Measurements from ENCODE around the gene OGA.
A peak's percentile ranks its signal among the peaks of the same experiment; 100 is the strongest.

Gene OGA

GRCh38 chr10:101816913-101817336 lies 1.3 kb downstream of the OGA start:
- Mint-ChIP-seq H3K27ac (peak overlapping the region; percentile 42 to 98 (median 91)), H3K4me3 (peak overlapping the region; percentile 96 to 98 (median 97)), H3K27me3 (ENCODE audit: low read depth) (no peaks in the 10 kb centered on the region), H3K9me3 (no peaks in the 10 kb centered on the region), H3K36me3 (ENCODE audit: low read depth) (peaks cover 17% of the 10 kb centered on the region), H3K4me1 (peaks cover 55% of the 10 kb centered on the region)
- no peak for TF ChIP-seq CTCF (IDR thresholded peaks at IDR 0.05; ENCODE audit: unreplicated experiment in 3 of 3)

- no peaks in the 10 kb centered on the region for H3K9me3 Mint-ChIP-seq
- peaks cover 51% of the 10 kb centered on the region for H3K4me1 Mint-ChIP-seq
- TF ChIP-seq CTCF (IDR thresholded peaks at IDR 0.05; ENCODE audit: unreplicated experiment in 3 of 3), result no peak
- H3K4me3 Mint-ChIP-seq, result peak overlapping the region; percentile 96 to 98 (median 97)
- H3K27me3 Mint-ChIP-seq (ENCODE audit: low read depth), result no peaks in the 10 kb centered on the region
- peak overlapping the region; percentile 42 to 98 (median 91) for H3K27ac Mint-ChIP-seq
- H3K36me3 Mint-ChIP-seq (ENCODE audit: low read depth), result peaks cover 22% of the 10 kb centered on the region
These were observed 1.9 kb downstream of the OGA start for GRCh38 chr10:101816376-101816775.

- Mint-ChIP-seq H3K9me3 (no peaks in the 10 kb centered on the region), H3K4me1 (peaks cover 47% of the 10 kb centered on the region), H3K36me3 (ENCODE audit: low read depth) (peaks cover 36% of the 10 kb centered on the region), H3K27ac (peak overlapping the region; percentile 29 to 64 (median 53)), H3K4me3 (peak overlapping the region; percentile 96 to 98 (median 97)), H3K27me3 (ENCODE audit: low read depth) (no peaks in the 10 kb centered on the region)
- TF ChIP-seq CTCF (IDR thresholded peaks at IDR 0.05; ENCODE audit: unreplicated experiment in 3 of 3), result no peak
These were observed 3.7 kb downstream of the OGA start for GRCh38 chr10:101814466-101815071.

GRCh38 chr10:101812606-101813005 lies 5.6 kb downstream of the OGA start:
- Mint-ChIP-seq H3K4me3 (no peak overlapping the region), H3K27me3 (ENCODE audit: low read depth) (no peaks in the 10 kb centered on the region), H3K4me1 (peaks cover 38% of the 10 kb centered on the region), H3K9me3 (no peaks in the 10 kb centered on the region), H3K27ac (no peak overlapping the region), H3K36me3 (ENCODE audit: low read depth) (peaks cover 44% of the 10 kb centered on the region)
- TF ChIP-seq CTCF (IDR thresholded peaks at IDR 0.05; ENCODE audit: unreplicated experiment in 3 of 3), result no peak

GRCh38 chr10:101807158-101807557 lies 11.1 kb downstream of the OGA start:
- Mint-ChIP-seq H3K27ac (no peak overlapping the region), H3K36me3 (ENCODE audit: low read depth) (peaks cover 67% of the 10 kb centered on the region), H3K27me3 (ENCODE audit: low read depth) (no peaks in the 10 kb centered on the region), H3K4me3 (no peak overlapping the region), H3K9me3 (no peaks in the 10 kb centered on the region), H3K4me1 (no peaks in the 10 kb centered on the region)
- TF ChIP-seq CTCF (IDR thresholded peaks at IDR 0.05; ENCODE audit: unreplicated experiment in 3 of 3), result no peak

GRCh38 chr10:101803511-101803910 lies 14.7 kb downstream of the OGA start:
- no peak for TF ChIP-seq CTCF (IDR thresholded peaks at IDR 0.05; ENCODE audit: unreplicated experiment in 3 of 3)
- Mint-ChIP-seq H3K36me3 (ENCODE audit: low read depth) (peaks cover 77% of the 10 kb centered on the region), H3K9me3 (no peaks in the 10 kb centered on the region), H3K4me1 (no peaks in the 10 kb centered on the region), H3K27ac (no peak overlapping the region), H3K27me3 (ENCODE audit: low read depth) (no peaks in the 10 kb centered on the region), H3K4me3 (no peak overlapping the region)
